K562 (cell line): Measurements from ENCODE around the gene FBXW8. TPM values are rescaled to one million over a fixed set of nuclear protein-coding genes. Genes with fewer than 3 reads are reported as not detected.

ENCODE experiments used
- ATAC-seq: fragments of 200-7000 bp; cut with Tn5 transposase; 3 replicates; pipeline ENCODE4 v1.9.1; 2020; ENCODE audit warnings: moderate library complexity
- BruUV-seq: library from RNA; stranded (reverse); fragments of 400-500 nt; replicated peaks from 2 replicates; lab custom pipeline; 2021; lab: Mats Ljungman, UMichigan
- CTCF ChIA-PET: fragments of 300-600 bp; formaldehyde crosslinking; extraction: SDS; loops from one replicate; lab custom pipeline; 2021; ENCODE audit warnings: low intra/inter-chr PET ratio; lab: Yijun Ruan, JAX
- POLR2A ChIA-PET: fragments of 300-600, 350-650 bp; sonication (Branson Sonifier 250); formaldehyde crosslinking; extraction: SDS; loops from one replicate; lab custom pipeline; 2021; ENCODE audit warnings: antibody characterized with exemption, inconsistent platforms; lab: Yijun Ruan, JAX
- DNase-seq, 4 experiments: peaks; one replicate each; pipeline versions ENCODE4 v3.0.0 to v3.0.0-alpha.2; 2011 to 2018; ENCODE audit warnings: low spot score in 3 of 4, mixed read lengths in 3 of 4; ENCODE audit errors: extremely low read depth in 1 of 4
- FAIRE-seq: peaks from 2 replicates; lab custom pipeline; 2011; peaks lifted over from hg19 to GRCh38; lab: Jason Lieb, UNC
- H2AFZ ChIP-seq: 2 replicates; pipeline ENCODE4 v1.6.0; 2011; ENCODE audit warnings: low read depth, low read length, control low read depth, inconsistent platforms
- H3K27ac ChIP-seq: fragments of 200-600 bp; 3 replicates; pipeline ENCODE4 v1.8.0; 2011; ENCODE audit warnings: low read depth, mild to moderate bottlenecking, control low read depth, inconsistent platforms, low read length, moderate library complexity, mixed read lengths; ENCODE audit errors: extremely low read depth
- H3K27me3 ChIP-seq, 2 experiments: fragments of 300-600 bp in 1 of 2; 2 replicates in 1 of 2; 3 replicates in 1 of 2; pipeline versions ENCODE4 v1.6.0 to v1.8.0; 2011; ENCODE audit warnings: inconsistent platforms in 2 of 2, low read length in 2 of 2, mild to moderate bottlenecking in 1 of 2, mixed read lengths in 1 of 2, moderate library complexity in 1 of 2; ENCODE audit not compliant: control insufficient read depth in 2 of 2, insufficient read depth in 2 of 2
- H3K36me3 ChIP-seq: fragments of 300-600 bp; 3 replicates; pipeline ENCODE4 v1.8.0; 2011; ENCODE audit warnings: mild to moderate bottlenecking, low read length, inconsistent platforms; ENCODE audit not compliant: control insufficient read depth, insufficient read depth
- H3K4me1 ChIP-seq, 2 experiments: fragments of 200-600 bp in 1 of 2; replicated peaks in 1 of 2; 2 replicates in 1 of 2; 3 replicates in 1 of 2; pipeline versions ENCODE4 v1.5.1 to v1.8.0; 2011; ENCODE audit warnings: inconsistent platforms in 2 of 2, low read length in 2 of 2, mild to moderate bottlenecking in 1 of 2, mixed read lengths in 1 of 2, moderate library complexity in 1 of 2; ENCODE audit not compliant: control insufficient read depth in 2 of 2, insufficient read depth in 2 of 2
- H3K4me2 ChIP-seq: 2 replicates; pipeline ENCODE4 v1.6.1; 2011; ENCODE audit warnings: low read length, control low read depth, inconsistent platforms, mixed read lengths; ENCODE audit not compliant: insufficient read depth
- H3K4me3 ChIP-seq: fragments of 200-600 bp; sonication (generic), shearing (Covaris generic); 2 replicates; pipeline ENCODE4 v1.5.1; 2016; ENCODE audit warnings: control low read depth, inconsistent platforms
- H3K79me2 ChIP-seq: fragments of 200-600 bp; 3 replicates; pipeline ENCODE4 v1.8.0; 2011; ENCODE audit warnings: low read length, inconsistent platforms; ENCODE audit not compliant: control insufficient read depth, insufficient read depth
- H3K9ac ChIP-seq, 2 experiments: 2 replicates each; pipeline versions ENCODE4 v1.6.0 to v1.6.1; 2011; ENCODE audit warnings: low read depth in 2 of 2, low read length in 2 of 2, control low read depth in 1 of 2, inconsistent platforms in 1 of 2, mild to moderate bottlenecking in 1 of 2, mixed read lengths in 1 of 2; ENCODE audit not compliant: insufficient read depth in 1 of 2
- H3K9me1 ChIP-seq: one replicate; pipeline ENCODE4 v1.6.0; 2011; ENCODE audit warnings: inconsistent platforms, mild to moderate bottlenecking, low read length, moderate library complexity; ENCODE audit not compliant: control insufficient read depth, insufficient read depth
- H3K9me3 ChIP-seq: replicated peaks from 2 replicates; pipeline ENCODE4 v1.5.1; 2011; ENCODE audit warnings: low read depth, low read length, inconsistent platforms; ENCODE audit not compliant: control insufficient read depth, insufficient read depth
- H4K20me1 ChIP-seq: replicated peaks from 2 replicates; pipeline ENCODE4 v1.6.1; 2011; ENCODE audit warnings: low read length, inconsistent platforms, mixed read lengths; ENCODE audit not compliant: control insufficient read depth, insufficient read depth
- CEBPG ChIP-seq, 3 experiments: fragments of 200-800 bp in 1 of 3; sonication (Bioruptor generic) in 1 of 3; sonication (generic) in 1 of 3; formaldehyde crosslinking in 1 of 3; IDR thresholded peaks in 2 of 3; conservative IDR thresholded peaks in 1 of 3; 2 replicates each; pipeline versions ENCODE4 v1.6.1 to v1.8.0; 2016 to 2022; ENCODE audit warnings: missing compliant biosample characterization in 2 of 3, missing genetic modification characterization in 2 of 3, mild to moderate bottlenecking in 1 of 3, missing genetic modification reagents in 1 of 3
- ETS2 ChIP-seq: IDR thresholded peaks from 2 replicates; pipeline ENCODE4 v1.6.1; 2016; ENCODE audit warnings: borderline replicate concordance, missing genetic modification characterization, mild to moderate bottlenecking, moderate library complexity, missing compliant biosample characterization; ENCODE audit not compliant: poor library complexity, severe bottlenecking
- FOXJ3 ChIP-seq: sonication (generic); formaldehyde crosslinking; IDR thresholded peaks from 2 replicates; pipeline ENCODE4 v1.4.0; 2020; ENCODE audit warnings: mild to moderate bottlenecking, missing genetic modification reagents
- HDGF ChIP-seq: fragments of 450-650 bp; IDR thresholded peaks from 2 replicates; pipeline ENCODE4 v1.6.1; 2016
- HNRNPLL ChIP-seq: fragments of 200-400 bp; formaldehyde crosslinking; IDR thresholded peaks from 2 replicates; pipeline ENCODE4 v1.6.1; 2017; ENCODE audit warnings: low read length, low read depth, mild to moderate bottlenecking; ENCODE audit not compliant: poor library complexity, severe bottlenecking
- JUN ChIP-seq, 2 experiments: sonication (generic) in 1 of 2; formaldehyde crosslinking in 1 of 2; IDR thresholded peaks; 2 replicates each; pipeline versions ENCODE4 v1.6.1 to v1.8.0; 2012 to 2022; ENCODE audit warnings: borderline replicate concordance in 2 of 2, mild to moderate bottlenecking in 2 of 2, improper control_type of control experiment in 1 of 2, low read depth in 1 of 2, low read length in 1 of 2, missing genetic modification reagents in 1 of 2
- NFRKB ChIP-seq: fragments of 450-650 bp; IDR thresholded peaks from 2 replicates; pipeline ENCODE4 v1.6.1; 2016; ENCODE audit warnings: low read depth
- NR1H2 ChIP-seq: sonication (generic); formaldehyde crosslinking; IDR thresholded peaks from 2 replicates; pipeline ENCODE4 v1.4.0; 2020; ENCODE audit warnings: mild to moderate bottlenecking, missing genetic modification reagents
- POLR2A ChIP-seq: fragments of 450-650 bp; conservative IDR thresholded peaks from 2 replicates; pipeline ENCODE4 v1.6.1; 2016
- RBM15 ChIP-seq: fragments of 200-400 bp; formaldehyde crosslinking; IDR thresholded peaks from 2 replicates; pipeline ENCODE4 v1.6.1; 2018; ENCODE audit warnings: mild to moderate bottlenecking, low read length, moderate library complexity; ENCODE audit not compliant: insufficient read depth
- RBM17 ChIP-seq: fragments of 200-400 bp; formaldehyde crosslinking; IDR thresholded peaks from 2 replicates; pipeline ENCODE4 v1.6.1; 2017; ENCODE audit warnings: low read depth, mild to moderate bottlenecking, low read length, borderline replicate concordance
- SIN3B ChIP-seq: fragments of 450-650 bp; IDR thresholded peaks from 2 replicates; pipeline ENCODE4 v1.6.1; 2017; ENCODE audit warnings: low read depth, mild to moderate bottlenecking, moderate library complexity
- STAG1 ChIP-seq: sonication (generic); formaldehyde crosslinking; IDR thresholded peaks from 2 replicates; pipeline ENCODE4 v1.5.0; 2020; ENCODE audit warnings: missing genetic modification reagents, borderline replicate concordance
- TBP ChIP-seq: optimal IDR thresholded peaks from 2 replicates; pipeline ENCODE3; 2011; ENCODE audit warnings: low read depth, low read length, improper control_type of control experiment
- ZKSCAN3 ChIP-seq: fragments of 250-450 bp; sonication (Bioruptor Pico); IDR thresholded peaks from 2 replicates; pipeline ENCODE4 v1.4.0; 2020
- ZNF212 ChIP-seq: fragments of 450-650 bp; formaldehyde crosslinking; IDR thresholded peaks from 2 replicates; pipeline ENCODE4 v1.4.0; 2020; ENCODE audit warnings: mild to moderate bottlenecking
- ZNF398 ChIP-seq: fragments of 250-450 bp; sonication (Bioruptor Pico); IDR thresholded peaks from 2 replicates; pipeline ENCODE4 v1.8.0; 2021; ENCODE audit warnings: moderate library complexity, mild to moderate bottlenecking, inconsistent platforms
- ZNF639 ChIP-seq, 2 experiments: fragments of 200-800 bp in 1 of 2; sonication (Bioruptor generic) in 1 of 2; sonication (generic) in 1 of 2; formaldehyde crosslinking in 1 of 2; IDR thresholded peaks in 1 of 2; conservative IDR thresholded peaks in 1 of 2; 2 replicates each; pipeline versions ENCODE4 v1.5.0 to v1.6.1; 2016 to 2020; ENCODE audit warnings: missing compliant biosample characterization in 1 of 2, missing genetic modification characterization in 1 of 2, missing genetic modification reagents in 1 of 2
- ZNF79 ChIP-seq: fragments of 250-450 bp; sonication (Bioruptor Pico); IDR thresholded peaks from 2 replicates; pipeline ENCODE4 v1.4.0; 2020; ENCODE audit warnings: low read depth, mild to moderate bottlenecking, moderate library complexity
- WGBS: fragments of 100-300 bp; shearing (Covaris generic); methylation state at CpG from one replicate; pipeline ENCODE4 v1.1.6; 2016; ENCODE audit warnings: low coverage, mixed read lengths; ENCODE audit not compliant: insufficient coverage; ENCODE audit errors: missing lambda C conversion rate; 5-methylcytosine and 5-hydroxymethylcytosine counted together
- in situ Hi-C: fragments of 300-500 bp; cut with MboI; formaldehyde crosslinking; loops from 4 replicates; pipeline ENCODE4 v1.15.0; 2018; ENCODE audit warnings: inconsistent platforms, mixed read lengths
- intact Hi-C: fragments of 100-400 bp; cut with micrococcal nuclease; formaldehyde crosslinking; loops from 2 replicates; pipeline ENCODE4 v1.14.2; 2022
- polyA plus RNA-seq, 8 experiments: library from polyadenylated mRNA; depleted of rRNA in 4 of 8; stranded (reverse) in 5 of 8; unstranded in 3 of 8; fragments of >200 nt; fragmentation: Nextera tagmentation in 2 of 8; fragmentation: Illumina TruSeq in 1 of 8; extraction: Ambion mirVana in 2 of 8; extraction: Trizol in 1 of 8; gene quantifications; 2 replicates each; pipeline versions ENCODE4 v1.2.1 to v1.2.3, GENCODE V29; 2011 to 2014; ENCODE audit warnings: inconsistent platforms in 1 of 8, missing spikeins in 1 of 8
- total RNA-seq, 7 experiments: library from RNA; depleted of rRNA in 6 of 7; stranded (reverse); fragments of >200 nt in 6 of 7; fragmentation: Illumina TruSeq in 2 of 7; extraction: Trizol in 2 of 7; gene quantifications; 2 replicates each; pipeline versions ENCODE4 v1.2.1 to v1.2.3, GENCODE V29; 2011 to 2021; ENCODE audit warnings: low replicate concordance in 1 of 7

FBXW8 gene
- total and polyA plus RNA-seq, 9 of the 15 experiments (the other 6 are each of a cell fraction or from before 2014, with no cell fraction given) = 0.58 to 8.3 (median 4.4) TPM

- DNase-seq = no peak
- Histone ChIP-seq H3K9me3 (no peaks in the 10 kb centered on the region), H3K4me1 (peaks cover 14 to 30% of the 10 kb centered on the region in 2 experiments; a peak in 4 of 5 replicates), H3K79me2 (no peaks in the 10 kb centered on the region; the same call in 2 of the 3 replicates), H2AFZ (no peak overlapping the region), H3K27ac (no peak overlapping the region), H3K9ac (no peak overlapping the region), H4K20me1 (no peaks in the 10 kb centered on the region; the same call in 1 of the 2 replicates), H3K27me3 (no peaks in the 10 kb centered on the region), H3K4me3 (no peak overlapping the region), H3K9me1 (peaks cover 3% of the 10 kb centered on the region), H3K4me2 (no peak overlapping the region), H3K36me3 (no peaks in the 10 kb centered on the region)
- in situ Hi-C loops = no loop called here
- no peak for ATAC-seq
- no peak for FAIRE-seq
- intact Hi-C loops = no loop called here
- BruUV-seq = no TSS peak
- ChIA-PET CTCF (no interaction called here), POLR2A (interaction anchor here (0.6 to 1.2 kb wide), 5 partner anchors 8 to 398 kb away, joined by 3 to 4 read pairs (median 3); no protein-coding TSS in a partner anchor)
- WGBS = 79% methylated on average over 2 of the region's 2 CpGs
- TF ChIP-seq ZNF212 (CRISPR knock-in tag) (no peak), NFRKB (no peak), CEBPG (CRISPR knock-in tag; IDR thresholded peaks at IDR 0.05) (no peak), CEBPG (tag; conservative IDR thresholded peaks at IDR 0.05 in 1 of 2, IDR thresholded peaks at IDR 0.05 in 1 of 2) (no peak), HNRNPLL (no peak), POLR2A (no peak), ZNF639 (CRISPR knock-in tag; conservative IDR thresholded peaks at IDR 0.05 in 1 of 2, IDR thresholded peaks at IDR 0.05 in 1 of 2) (no peak), NR1H2 (CRISPR knock-in tag) (no peak), ZNF79 (CRISPR knock-in tag) (no peak), ETS2 (tag) (no peak), FOXJ3 (CRISPR knock-in tag) (no peak), HDGF (no peak), ZKSCAN3 (CRISPR knock-in tag) (no peak), SIN3B (no peak), RBM15 (no peak), RBM17 (no peak), JUN (IDR thresholded peaks at IDR 0.05; ENCODE audit: borderline replicate concordance, low read depth, low read length) (no peak), JUN (CRISPR knock-in tag; IDR thresholded peaks at IDR 0.05; ENCODE audit: borderline replicate concordance) (no peak), TBP (no peak), STAG1 (CRISPR knock-in tag) (no peak), ZNF398 (CRISPR knock-in tag) (no peak)
Observed at GRCh38 chr12:117064596-117064995, 153.8 kb downstream of the FBXW8 start.
